ENCODE results near the gene TCF21.

DNA sequence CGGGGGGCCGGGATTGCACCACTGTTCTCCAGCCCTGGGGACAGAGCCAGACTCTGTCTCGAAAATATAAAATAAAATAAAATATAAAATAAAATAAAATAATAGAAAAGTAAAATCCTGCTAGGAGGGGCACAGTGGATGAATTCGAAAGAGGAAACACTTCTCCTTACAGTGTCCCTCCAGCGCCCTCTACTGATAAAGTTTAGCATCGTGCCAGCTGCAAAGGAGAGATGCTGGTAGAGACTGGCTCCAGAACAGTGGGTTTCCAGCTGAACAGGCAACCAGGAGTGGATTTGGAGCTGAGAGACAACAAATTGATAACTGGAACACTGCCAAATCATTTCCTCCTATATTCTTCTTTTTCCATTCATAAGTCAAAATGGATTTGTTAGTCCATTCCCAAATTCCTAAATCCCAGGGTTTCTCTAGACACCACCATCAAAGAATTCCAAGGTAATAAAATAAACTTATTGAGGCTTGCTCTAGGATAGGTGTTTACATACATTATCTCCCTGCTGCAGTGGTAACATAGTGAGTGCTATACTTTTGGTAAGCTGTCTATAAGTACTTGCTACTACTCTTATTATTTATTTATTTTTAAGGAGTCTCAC lies 32.4 kb downstream of the TCF21 start:
- TF ChIP-seq CTCF (IDR thresholded peaks at IDR 0.05; ENCODE audit: poor library complexity) (peak; percentile 86), EZH2 (IDR thresholded peaks at IDR 0.05; ENCODE audit: borderline replicate concordance) (no peak), EZH2phosphoT487 (IDR thresholded peaks at IDR 0.05; ENCODE audit: low read depth, severe bottlenecking, unreplicated experiment) (no peak)
